ENCODE measurements around the gene TFR2. TPM values are rescaled to one million over a fixed set of nuclear protein-coding genes. Genes with fewer than 3 reads are reported as not detected.

The TFR2 gene
- total and polyA plus RNA-seq, 9 of the 15 experiments (the other 6 are each of a cell fraction or from before 2014, with no cell fraction given) = 3.8 to 123 (median 51.1) TPM

DNA sequence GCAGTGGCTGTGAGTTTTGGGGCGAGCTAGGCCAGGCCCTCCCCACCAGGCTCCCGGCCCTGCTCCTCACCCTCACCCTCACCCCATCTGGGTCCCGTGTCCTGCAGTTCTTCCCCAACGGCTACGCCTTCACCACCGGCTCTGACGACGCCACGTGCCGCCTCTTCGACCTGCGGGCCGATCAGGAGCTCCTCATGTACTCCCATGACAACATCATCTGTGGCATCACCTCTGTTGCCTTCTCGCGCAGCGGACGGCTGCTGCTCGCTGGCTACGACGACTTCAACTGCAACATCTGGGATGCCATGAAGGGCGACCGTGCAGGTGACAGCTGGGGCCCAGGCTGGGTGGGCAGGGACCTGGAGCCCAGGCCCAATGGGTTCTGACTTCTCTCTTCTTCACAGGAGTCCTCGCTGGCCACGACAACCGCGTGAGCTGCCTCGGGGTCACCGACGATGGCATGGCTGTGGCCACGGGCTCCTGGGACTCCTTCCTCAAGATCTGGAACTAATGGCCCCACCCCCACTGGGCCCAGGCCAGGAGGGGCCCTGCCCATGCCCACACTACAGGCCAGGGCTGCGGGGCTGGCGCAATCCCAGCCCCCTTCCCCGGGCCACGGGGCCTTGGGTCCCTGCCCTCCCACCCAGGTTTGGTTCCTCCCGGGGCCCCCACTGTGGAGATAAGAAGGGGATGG is 37.1 kb upstream of the TFR2 start (continued):
- TF ChIP-seq MAZ (CRISPR knock-in tag; conservative IDR thresholded peaks at IDR 0.05 in 1 of 2, IDR thresholded peaks at IDR 0.05 in 1 of 2) (0 out of 4 replicates have a peak, but pooled peaks of 1 of the 2 experiments have one; percentile 37), GABPA (tag; conservative IDR thresholded peaks at IDR 0.05; ENCODE audit: low read depth) (no peak), MAFF (IDR thresholded peaks at IDR 0.05; ENCODE audit: low read length) (no peak), PHF21A (IDR thresholded peaks at IDR 0.05; ENCODE audit: borderline replicate concordance, low read depth) (no peak), KLF1 (tag; IDR thresholded peaks at IDR 0.05) (no peak), ADNP (tag; IDR thresholded peaks at IDR 0.05) (no peak), KAT2B (IDR thresholded peaks at IDR 0.05; ENCODE audit: low read depth, low read length) (no peak), POLR2G (IDR thresholded peaks at IDR 0.05; ENCODE audit: low read depth, low read length) (peak; percentile 88), HNRNPLL (IDR thresholded peaks at IDR 0.05; ENCODE audit: low read depth, low read length, poor library complexity, severe bottlenecking) (no peak), ZNF324 (CRISPR knock-in tag; IDR thresholded peaks at IDR 0.05) (no peak), PPARD (CRISPR knock-in tag; IDR thresholded peaks at IDR 0.05) (no peak)
- TF ChIP-seq, protein P1, sequence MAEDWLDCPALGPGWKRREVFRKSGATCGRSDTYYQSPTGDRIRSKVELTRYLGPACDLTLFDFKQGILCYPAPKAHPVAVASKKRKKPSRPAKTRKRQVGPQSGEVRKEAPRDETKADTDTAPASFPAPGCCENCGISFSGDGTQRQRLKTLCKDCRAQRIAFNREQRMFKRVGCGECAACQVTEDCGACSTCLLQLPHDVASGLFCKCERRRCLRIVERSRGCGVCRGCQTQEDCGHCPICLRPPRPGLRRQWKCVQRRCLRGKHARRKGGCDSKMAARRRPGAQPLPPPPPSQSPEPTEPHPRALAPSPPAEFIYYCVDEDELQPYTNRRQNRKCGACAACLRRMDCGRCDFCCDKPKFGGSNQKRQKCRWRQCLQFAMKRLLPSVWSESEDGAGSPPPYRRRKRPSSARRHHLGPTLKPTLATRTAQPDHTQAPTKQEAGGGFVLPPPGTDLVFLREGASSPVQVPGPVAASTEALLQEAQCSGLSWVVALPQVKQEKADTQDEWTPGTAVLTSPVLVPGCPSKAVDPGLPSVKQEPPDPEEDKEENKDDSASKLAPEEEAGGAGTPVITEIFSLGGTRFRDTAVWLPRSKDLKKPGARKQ (CRISPR knock-in tag; IDR thresholded peaks at IDR 0.05) = no peak
- TF ChIP-seq, protein P2, sequence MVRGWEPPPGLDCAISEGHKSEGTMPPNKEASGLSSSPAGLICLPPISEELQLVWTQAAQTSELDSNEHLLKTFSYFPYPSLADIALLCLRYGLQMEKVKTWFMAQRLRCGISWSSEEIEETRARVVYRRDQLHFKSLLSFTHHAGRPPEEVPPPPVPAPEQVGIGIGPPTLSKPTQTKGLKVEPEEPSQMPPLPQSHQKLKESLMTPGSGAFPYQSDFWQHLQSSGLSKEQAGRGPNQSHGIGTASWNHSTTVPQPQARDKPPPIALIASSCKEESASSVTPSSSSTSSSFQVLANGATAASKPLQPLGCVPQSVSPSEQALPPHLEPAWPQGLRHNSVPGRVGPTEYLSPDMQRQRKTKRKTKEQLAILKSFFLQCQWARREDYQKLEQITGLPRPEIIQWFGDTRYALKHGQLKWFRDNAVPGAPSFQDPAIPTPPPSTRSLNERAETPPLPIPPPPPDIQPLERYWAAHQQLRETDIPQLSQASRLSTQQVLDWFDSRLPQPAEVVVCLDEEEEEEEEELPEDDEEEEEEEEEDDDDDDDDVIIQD (CRISPR knock-in tag; IDR thresholded peaks at IDR 0.05) = no peak
- TF ChIP-seq, protein P3, sequence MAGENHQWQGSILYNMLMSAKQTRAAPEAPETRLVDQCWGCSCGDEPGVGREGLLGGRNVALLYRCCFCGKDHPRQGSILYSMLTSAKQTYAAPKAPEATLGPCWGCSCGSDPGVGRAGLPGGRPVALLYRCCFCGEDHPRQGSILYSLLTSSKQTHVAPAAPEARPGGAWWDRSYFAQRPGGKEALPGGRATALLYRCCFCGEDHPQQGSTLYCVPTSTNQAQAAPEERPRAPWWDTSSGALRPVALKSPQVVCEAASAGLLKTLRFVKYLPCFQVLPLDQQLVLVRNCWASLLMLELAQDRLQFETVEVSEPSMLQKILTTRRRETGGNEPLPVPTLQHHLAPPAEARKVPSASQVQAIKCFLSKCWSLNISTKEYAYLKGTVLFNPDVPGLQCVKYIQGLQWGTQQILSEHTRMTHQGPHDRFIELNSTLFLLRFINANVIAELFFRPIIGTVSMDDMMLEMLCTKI (IDR thresholded peaks at IDR 0.05; ENCODE audit: partially characterized antibody) = no peak

Data from K562 (cell line).